Adrenal gland (tissue), 12 donors: ENCODE results near the gene BMAL1. TPM values are rescaled to one million over a fixed set of nuclear protein-coding genes. Genes with fewer than 3 reads are reported as not detected.

Source experiments
- DNase-seq, 7 donors: peaks; one replicate each; pipeline ENCODE4 v3.0.0-alpha.2; 2019 to 2020
- H3K27ac ChIP-seq, 5 donors: fragments of 200-600 bp; sonication (generic) in 4 of 5; 1 replicate in 3 of 5; 2 replicates in 2 of 5; pipeline versions ENCODE4 v1.5.1 to v1.8.0; 2016 to 2020; ENCODE audit warnings: mild to moderate bottlenecking in 1 of 5
- H3K27me3 ChIP-seq: fragments of 200-600 bp; 2 replicates; pipeline ENCODE4 v1.8.0; 2021
- H3K36me3 ChIP-seq, 2 donors: fragments of 200-600 bp; replicated peaks in 1 of 2; 1 replicate in 1 of 2; 2 replicates in 1 of 2; pipeline versions ENCODE4 v1.5.1 to v1.8.0; 2018 to 2022
- H3K4me1 ChIP-seq, 2 donors: fragments of 200-600 bp; replicated peaks in 1 of 2; 1 replicate in 1 of 2; 2 replicates in 1 of 2; pipeline versions ENCODE4 v1.5.1 to v1.8.0; 2018 to 2021
- H3K4me3 ChIP-seq, 4 donors: fragments of 200-600 bp; sonication (generic) in 3 of 4; one replicate each; pipeline ENCODE4 v1.5.1; 2016 to 2018
- H3K9me3 ChIP-seq, 3 donors: fragments of 200-600 bp; sonication (generic) in 1 of 3; replicated peaks in 1 of 3; 1 replicate in 2 of 3; 2 replicates in 1 of 3; pipeline versions ENCODE4 v1.5.1 to v1.8.0; 2016 to 2021
- CTCF ChIP-seq, 6 experiments: fragments of 450-650 bp in 4 of 6; fragments of 200-600 bp in 2 of 6; sonication (generic) in 1 of 6; IDR thresholded peaks; 1 replicate in 5 of 6; 2 replicates in 1 of 6; pipeline versions ENCODE4 v1.5.1 to v1.8.0; 2016 to 2021; ENCODE audit warnings: antibody characterized with exemption in 6 of 6, mild to moderate bottlenecking in 2 of 6, moderate library complexity in 1 of 6
- POLR2A ChIP-seq, 2 donors: fragments of 450-650 bp; IDR thresholded peaks; one replicate each; pipeline ENCODE4 v1.6.1; 2017; ENCODE audit warnings: antibody characterized with exemption in 2 of 2, mild to moderate bottlenecking in 2 of 2, moderate library complexity in 1 of 2
- WGBS, 4 donors: extraction: QIAGEN DNeasy Blood & Tissue Kit in 2 of 4; methylation state at CpG; one replicate each; pipeline versions ENCODE4 v1.1.5 to v1.1.7; 2013 to 2017; 5-methylcytosine and 5-hydroxymethylcytosine counted together
- intact Hi-C, 2 donors: fragments of 100-400 bp; cut with DNase I; formaldehyde crosslinking; loops; one replicate each; pipeline versions ENCODE4 v1.14.1 to v1.15.0; 2022 to 2023
- polyA plus RNA-seq, 3 donors: library from polyadenylated mRNA; stranded (reverse); fragments of 200-250 nt in 2 of 3; fragments of 350-450 nt in 1 of 3; fragmentation: Illumina TruSeq in 1 of 3; extraction: RNeasy Lipid Tissue Mini Kit (QIAGEN cat#74804) in 1 of 3; gene quantifications; one replicate each; pipeline ENCODE4 v1.2.3, GENCODE V29; 2013 to 2014
- total RNA-seq, 9 donors: library from RNA; depleted of rRNA in 4 of 9; stranded (reverse); fragments of >200 nt in 4 of 9; fragments of 120-200 nt in 1 of 9; fragmentation: NEBNext Ultra II Directional in 1 of 9; extraction: Animal tissue kit (Norgen Biotek cat#: 25700) in 1 of 9; gene quantifications; one replicate each; pipeline versions ENCODE4 v1.1.0 to v1.2.4, GENCODE V29; 2013 to 2023
- donor health status: healthy with polysubstance abuse.
- donor health status: Bipolar disorder and iron deficiency.
- donor health status: DM: yes; HTN: yes; CAD: no.
- donor health status: DM: no; HTN: no; CAD: no.
- donor health status: DM: no; HTN: no; CAD: no.
- donor health status: DM: yes; HTN: yes; CAD: no.

Gene BMAL1
- total and polyA plus RNA-seq, 12 donors = 13.9 to 80.3 (median 34.3) TPM

DNA sequence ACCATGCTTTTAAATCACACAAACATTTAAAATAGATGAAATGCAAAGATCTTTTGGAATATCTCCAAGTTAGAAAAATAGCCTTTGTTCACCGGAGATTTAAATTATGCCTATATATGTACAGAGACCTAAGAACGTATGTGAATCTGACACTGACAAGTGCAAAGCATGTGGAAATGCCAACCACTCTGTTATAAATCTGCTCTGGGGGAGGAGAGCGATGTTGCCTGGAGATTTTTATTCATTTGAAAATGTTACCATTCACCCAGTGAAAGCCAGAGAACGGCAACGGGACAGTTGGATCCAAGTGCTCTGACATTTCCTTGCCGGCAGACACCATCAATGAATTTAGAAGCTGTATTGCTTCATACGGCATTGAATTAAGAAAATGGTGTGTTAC is 39.8 kb upstream of the BMAL1 start:
- H3K27me3 ChIP-seq = no peaks in the 10 kb centered on the region
- TF ChIP-seq POLR2A (IDR thresholded peaks at IDR 0.05) (no peak), CTCF (IDR thresholded peaks at IDR 0.05) (no peak)
- no peaks in the 10 kb centered on the region for H3K9me3 ChIP-seq
- no peaks in the 10 kb centered on the region for H3K36me3 ChIP-seq
- intact Hi-C loops = no loop called here
- H3K27ac ChIP-seq = no peak overlapping the region
- no peak for DNase-seq
- no peak overlapping the region for H3K4me3 ChIP-seq
- 50 to 68% (median 57%) methylated on average over 7 of the region's 7 CpGs for WGBS, 4 donors
- no peaks in the 10 kb centered on the region for H3K4me1 ChIP-seq

DNA sequence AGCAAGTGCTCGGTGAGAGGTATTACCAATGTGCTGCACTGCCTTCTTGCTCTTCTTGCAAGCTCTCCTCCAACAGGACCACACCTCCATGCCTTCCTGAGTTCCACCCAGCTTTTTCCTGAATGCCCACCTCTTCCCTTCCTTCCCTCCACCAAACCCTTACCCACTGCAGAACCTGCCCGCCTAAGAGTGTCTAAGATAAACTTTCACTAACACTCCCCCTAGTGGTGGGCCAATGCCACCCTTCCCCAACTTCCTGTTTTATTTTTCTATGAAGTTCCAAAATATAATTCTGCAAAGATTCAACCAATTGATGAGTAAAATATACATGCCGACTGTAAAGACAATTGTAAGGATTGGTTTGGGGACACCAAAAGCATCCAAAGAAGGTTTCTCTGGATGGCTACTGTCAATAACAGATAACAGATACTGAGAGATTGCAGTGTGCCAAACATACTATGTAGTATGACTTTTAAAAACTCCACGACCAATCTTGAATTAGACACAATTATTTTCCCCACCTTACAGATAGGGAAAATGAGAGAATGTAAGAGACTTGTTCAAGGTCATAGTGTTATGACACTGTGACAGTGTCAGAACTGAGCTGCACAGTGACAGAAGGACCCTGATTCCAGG is 38.6 kb upstream of the BMAL1 start:
- peak; percentile 46 to 80 (median 61) for DNase-seq

GRCh38 chr11:13242564-13242963 is 35.0 kb upstream of the BMAL1 start:
- intact Hi-C loops = no loop called here
- H3K36me3 ChIP-seq = no peaks in the 10 kb centered on the region
- H3K27ac ChIP-seq = no peak overlapping the region
- no peaks in the 10 kb centered on the region for H3K4me1 ChIP-seq
- no peak for TF ChIP-seq CTCF (IDR thresholded peaks at IDR 0.05)
- peaks cover 12% of the 10 kb centered on the region for H3K27me3 ChIP-seq
- H3K4me3 ChIP-seq = no peak overlapping the region
- no peak for DNase-seq
- H3K9me3 ChIP-seq = no peaks in the 10 kb centered on the region
- 81 to 95% (median 91%) methylated on average over 3 of the region's 3 CpGs for WGBS, 4 donors

More for the DNA sequence above, 38.6 kb upstream of the BMAL1 start:
- H3K27ac ChIP-seq = no peak overlapping the region
- peaks cover 7% of the 10 kb centered on the region for H3K27me3 ChIP-seq
- no peaks in the 10 kb centered on the region for H3K4me1 ChIP-seq
- H3K36me3 ChIP-seq = no peaks in the 10 kb centered on the region
- H3K9me3 ChIP-seq = no peaks in the 10 kb centered on the region
- H3K4me3 ChIP-seq = no peak overlapping the region
- peak; percentile 73 to 93 (median 82) for TF ChIP-seq CTCF (IDR thresholded peaks at IDR 0.05)
- no peak for TF ChIP-seq POLR2A (IDR thresholded peaks at IDR 0.05)
- 49 to 52% (median 52%) methylated on average over 4 of the region's 4 CpGs for WGBS, 4 donors
- intact Hi-C loops = no loop called here

DNA sequence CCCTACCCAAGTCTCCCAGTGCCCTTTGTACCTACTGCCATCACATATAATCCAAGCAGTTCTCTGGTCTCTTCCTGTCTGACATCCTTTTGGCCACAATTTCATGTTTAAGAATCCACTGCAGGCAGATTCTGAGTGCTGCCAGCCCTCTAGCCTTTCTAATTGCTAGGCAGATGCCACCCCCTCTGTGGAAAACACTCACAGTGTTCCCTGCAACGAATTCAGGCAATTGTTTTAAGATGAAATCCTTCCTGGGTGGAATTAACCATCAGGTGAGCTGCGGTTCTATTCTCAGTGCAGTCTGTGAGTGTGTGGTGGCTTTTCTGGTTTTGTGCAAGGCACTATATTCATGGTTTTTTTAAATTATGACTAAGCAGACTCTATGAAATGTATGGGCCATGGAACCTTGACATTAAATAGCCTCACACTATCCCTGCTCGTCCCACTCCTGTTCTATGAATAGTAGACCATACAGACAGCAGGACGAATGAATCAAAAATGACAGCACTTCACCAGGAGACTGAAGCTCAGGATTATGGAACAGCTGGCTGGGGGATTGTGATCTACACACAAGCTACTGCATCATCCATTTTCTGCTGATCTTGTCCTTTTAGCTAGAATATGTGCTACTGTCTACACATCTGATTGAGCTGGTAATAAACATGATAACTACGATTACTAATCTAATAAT is 29.8 kb upstream of the BMAL1 start:
- Histone ChIP-seq H3K4me3 (no peak overlapping the region), H3K9me3 (no peaks in the 10 kb centered on the region), H3K27ac (no peak overlapping the region), H3K4me1 (no peaks in the 10 kb centered on the region), H3K36me3 (no peaks in the 10 kb centered on the region), H3K27me3 (peaks cover 12% of the 10 kb centered on the region)
- intact Hi-C loops = no loop called here
- no peak for TF ChIP-seq POLR2A (IDR thresholded peaks at IDR 0.05)
- TF ChIP-seq CTCF (IDR thresholded peaks at IDR 0.05) = no peak
- WGBS, 4 donors = 62 to 70% (median 64%) methylated on average over 5 of the region's 5 CpGs
- no peak for DNase-seq
